ENCODE results near the gene MAML2.

Gene MAML2

DNA sequence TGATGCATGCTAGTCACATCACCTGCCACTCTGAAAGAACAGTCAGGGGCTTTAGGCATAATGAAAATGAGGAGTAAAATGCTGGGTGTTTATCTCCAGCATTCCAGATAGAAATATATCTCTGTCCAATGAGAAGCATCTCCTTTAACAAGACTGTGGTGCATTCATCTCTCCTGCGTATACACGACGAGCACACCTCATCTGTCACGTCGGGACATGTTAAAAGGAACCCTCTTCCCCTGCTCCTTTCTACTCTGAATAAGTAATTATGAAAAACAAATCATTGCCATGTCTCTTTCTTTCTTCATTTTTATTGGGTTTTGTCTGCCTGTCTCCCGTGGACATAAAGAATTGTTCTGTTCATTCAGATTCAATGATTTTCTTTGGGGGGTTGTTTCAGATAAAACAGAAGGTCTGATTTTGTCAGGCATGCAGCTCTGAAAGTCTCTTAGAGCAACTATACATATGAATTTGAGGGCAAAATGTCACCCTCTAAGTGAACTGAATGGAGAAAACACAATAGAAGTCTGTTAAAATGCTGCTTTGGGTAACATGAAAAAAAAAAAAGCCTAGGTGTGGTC is 195.0 kb downstream of the MAML2 start:
- DNase-seq = no peak

- DNase-seq = no peak
These were observed 195.8 kb downstream of the MAML2 start for GRCh38 chr11:96147186-96147585.

- DNase-seq = no peak
These were observed 196.2 kb downstream of the MAML2 start for GRCh38 chr11:96146765-96147164.

DNA sequence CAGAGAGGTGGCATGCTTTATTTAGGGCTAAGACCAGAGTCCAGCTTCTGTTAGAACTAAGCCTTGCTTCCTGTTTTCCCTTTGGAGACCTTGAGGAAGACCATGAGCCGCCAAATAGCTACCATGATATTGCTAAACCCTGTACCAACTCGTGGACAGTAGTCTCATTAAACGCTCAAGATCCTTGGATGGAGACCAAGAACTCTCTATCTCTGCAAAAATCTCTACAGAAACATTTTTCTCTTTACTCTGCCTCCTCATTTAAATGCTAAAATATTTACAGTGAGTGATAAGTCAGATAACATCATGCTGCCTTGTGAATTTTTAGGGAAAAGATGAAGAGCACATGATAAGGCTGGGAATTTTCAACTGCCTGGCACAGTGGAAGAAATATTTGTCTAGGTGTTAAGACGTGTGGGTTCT is 197.8 kb downstream of the MAML2 start:
- no peak for DNase-seq

DNA sequence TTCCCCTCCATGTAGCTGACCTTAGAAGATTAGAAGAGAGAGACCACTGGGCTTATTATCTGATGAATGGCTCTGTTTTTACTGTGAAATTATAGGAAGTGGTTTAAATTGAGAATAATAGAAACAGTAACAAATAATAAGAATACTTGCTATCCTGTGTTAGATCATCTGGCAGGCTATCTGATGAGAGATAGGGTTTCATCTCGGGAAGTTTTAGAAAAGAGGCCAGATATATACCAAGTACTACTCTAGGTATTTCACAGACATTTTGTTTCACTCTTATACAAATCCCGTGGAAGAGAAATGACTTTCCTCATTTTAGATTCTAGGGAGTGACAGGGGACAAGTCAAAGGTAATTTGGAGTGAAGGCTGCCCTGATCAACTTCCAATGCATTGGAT is 198.4 kb downstream of the MAML2 start:
- DNase-seq = no peak

DNA sequence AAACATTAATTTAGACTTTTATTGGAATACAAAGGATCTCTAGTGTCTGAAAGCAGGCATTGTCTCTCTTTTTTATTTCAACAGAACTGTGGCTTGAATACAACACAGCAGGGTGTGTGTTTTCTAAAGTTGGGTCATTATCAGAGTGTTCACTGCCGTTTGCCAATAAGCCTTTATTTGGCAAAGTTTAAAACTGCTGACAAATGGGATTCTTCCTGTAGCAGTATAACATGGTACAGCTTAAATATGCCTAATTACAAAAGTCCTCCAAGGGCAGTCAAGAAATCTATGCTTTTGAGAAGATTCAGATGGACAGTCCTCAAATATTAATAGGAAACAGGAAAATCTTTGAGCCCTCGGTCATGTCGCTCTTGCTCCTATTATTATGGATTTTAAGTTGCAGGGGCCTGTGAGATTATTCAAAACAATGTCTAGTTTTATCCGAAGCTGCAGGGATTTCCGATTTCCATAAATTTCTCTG is 199.9 kb downstream of the MAML2 start:
- DNase-seq = no peak

DNA sequence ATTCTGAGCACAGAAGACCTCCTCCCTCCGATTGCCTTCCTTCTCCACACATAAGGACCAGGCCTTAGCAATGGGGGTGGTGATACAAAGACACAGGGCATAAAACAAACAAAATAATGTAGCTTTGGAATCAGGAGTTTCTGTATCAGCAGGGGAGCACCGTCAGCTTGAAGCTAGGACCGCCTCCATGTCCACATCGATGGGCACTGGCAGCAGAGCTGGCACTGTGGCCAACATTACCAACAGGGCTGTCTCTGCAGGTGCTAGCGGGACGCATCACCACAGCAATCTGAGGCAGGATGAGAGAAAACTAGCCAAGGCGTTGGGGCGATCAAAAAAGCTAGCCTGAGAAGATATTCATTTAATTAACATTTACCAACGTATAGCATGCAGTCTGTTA is 201.4 kb downstream of the MAML2 start:
- no peak for DNase-seq

DNA sequence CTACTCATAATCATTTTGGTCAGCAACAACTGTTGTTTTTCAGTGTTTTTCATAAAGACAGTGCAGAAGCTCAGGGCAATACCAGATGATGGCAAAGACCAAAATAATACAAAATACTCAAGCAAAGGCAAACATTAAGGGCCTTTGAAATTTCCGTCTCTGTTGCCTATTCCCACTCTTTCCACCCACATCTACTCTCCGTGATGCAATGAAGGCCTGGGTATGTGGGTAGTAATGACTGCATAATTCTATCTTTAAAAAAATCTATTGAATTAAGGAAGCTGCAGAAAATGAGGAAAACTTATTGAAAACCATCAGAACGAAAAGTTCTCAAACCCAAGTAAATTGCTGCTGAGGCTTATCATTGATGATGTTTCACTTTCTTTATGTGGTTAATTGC is 203.3 kb downstream of the MAML2 start:
- no peak for DNase-seq

DNA sequence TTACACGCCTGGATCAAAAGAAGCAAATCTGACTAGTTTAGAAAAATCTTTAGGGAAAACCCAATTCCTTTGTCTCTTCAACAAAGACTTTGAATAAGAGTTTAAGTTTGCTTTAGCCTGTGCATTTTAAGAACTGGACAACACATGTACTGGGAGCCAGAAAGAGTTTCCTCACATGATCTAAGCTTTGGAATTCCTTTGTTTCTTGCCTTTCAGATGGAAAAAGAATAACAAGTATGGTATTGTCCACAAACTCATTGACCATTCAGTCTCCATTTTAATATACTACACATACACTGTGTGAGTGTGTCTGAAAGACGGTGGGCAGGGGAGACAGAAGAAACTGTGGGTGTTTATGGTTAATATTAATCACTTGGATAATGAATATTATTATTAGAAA is 205.6 kb downstream of the MAML2 start:
- no peak for DNase-seq

- DNase-seq = no peak
These were observed 206.2 kb downstream of the MAML2 start for GRCh38 chr11:96136613-96137298.

GRCh38 chr11:96134602-96135001 is 208.4 kb downstream of the MAML2 start:
- no peak for DNase-seq

GRCh38 chr11:96132437-96132836 is 210.6 kb downstream of the MAML2 start:
- no peak for DNase-seq

GRCh38 chr11:96130061-96130620 is 212.9 kb downstream of the MAML2 start:
- no peak for DNase-seq

DNA sequence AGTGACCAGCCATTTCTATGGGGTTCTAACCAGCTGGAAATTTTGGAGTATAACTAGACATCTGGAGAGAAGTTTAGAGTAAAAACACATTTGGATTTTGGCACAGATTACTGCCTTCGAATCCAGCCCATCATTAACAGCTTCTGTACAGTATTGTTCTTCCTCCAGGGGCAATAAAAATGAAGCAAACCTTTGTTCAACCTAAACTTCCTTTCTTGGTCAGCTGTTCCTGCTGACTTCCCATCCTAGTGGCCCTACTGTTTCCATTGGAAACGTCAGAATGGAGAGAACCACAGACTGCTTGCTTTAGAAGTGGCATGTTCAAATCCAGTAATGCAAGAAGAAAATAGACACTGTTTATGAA is 215.4 kb downstream of the MAML2 start:
- no peak for DNase-seq

GRCh38 chr11:96126917-96127595 is 215.9 kb downstream of the MAML2 start:
- DNase-seq = no peak

DNA sequence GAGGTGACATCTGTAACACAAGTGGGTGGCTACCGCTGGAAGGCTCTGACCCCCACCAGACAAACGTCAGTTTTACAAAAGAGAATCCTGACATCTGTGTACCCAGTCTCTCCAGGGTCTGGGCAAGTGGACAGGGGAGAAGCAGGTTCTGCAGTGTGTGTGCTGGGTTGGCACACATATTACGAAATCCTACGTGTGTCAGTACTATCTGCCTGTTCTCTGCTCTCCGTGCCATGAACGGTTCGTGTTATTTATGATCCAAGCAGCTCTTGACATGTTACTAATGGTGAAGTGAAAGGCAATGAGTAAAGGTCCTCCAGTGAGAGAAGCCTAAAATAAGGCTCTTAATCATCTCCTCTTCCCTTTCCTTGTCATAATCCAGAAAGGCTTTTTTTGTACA is 217.6 kb downstream of the MAML2 start:
- DNase-seq = no peak

DNA sequence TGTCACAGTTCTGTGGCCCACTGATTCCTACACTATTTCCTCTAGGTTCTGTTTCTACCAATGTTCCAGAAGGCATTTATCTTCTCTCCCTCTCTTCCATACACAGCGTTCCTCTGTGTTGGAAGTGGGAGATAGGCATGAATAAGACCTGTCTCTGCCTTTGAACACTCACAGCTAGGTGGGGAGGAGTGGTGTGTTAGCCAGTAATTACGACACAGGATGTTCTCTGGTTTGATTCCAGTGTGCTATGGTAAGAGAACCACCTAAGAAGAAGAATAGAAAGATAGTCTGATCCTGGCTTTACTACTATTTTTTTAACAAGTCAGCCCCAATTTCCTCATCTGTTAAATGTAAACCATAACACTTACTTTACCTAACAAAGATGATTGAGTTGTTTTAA is 218.8 kb downstream of the MAML2 start:
- DNase-seq = no peak

DNA sequence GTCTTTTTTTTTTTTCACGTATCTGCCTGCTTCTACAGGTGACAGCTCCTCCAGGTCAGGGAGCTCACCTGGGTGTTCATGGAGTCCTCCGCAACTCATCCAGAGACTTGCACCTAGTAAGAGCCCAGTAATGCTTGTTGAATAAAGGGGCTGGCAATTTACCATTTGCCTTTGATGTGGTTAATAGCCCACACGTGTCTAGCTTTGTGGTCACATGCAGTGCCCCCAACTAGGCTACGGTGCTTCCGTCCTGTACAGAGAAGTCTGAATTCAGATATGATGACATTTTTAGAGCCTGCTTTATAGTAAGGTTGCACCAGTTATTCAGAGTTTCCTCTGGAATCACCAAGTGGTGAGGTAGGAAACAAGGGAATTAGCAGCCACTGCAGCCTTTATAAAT is 219.7 kb downstream of the MAML2 start:
- DNase-seq = no peak

- no peak for DNase-seq
These were observed 220.4 kb downstream of the MAML2 start for GRCh38 chr11:96122601-96123074.

- no peak for DNase-seq
These were observed 223.8 kb downstream of the MAML2 start for GRCh38 chr11:96119211-96119610.

DNA sequence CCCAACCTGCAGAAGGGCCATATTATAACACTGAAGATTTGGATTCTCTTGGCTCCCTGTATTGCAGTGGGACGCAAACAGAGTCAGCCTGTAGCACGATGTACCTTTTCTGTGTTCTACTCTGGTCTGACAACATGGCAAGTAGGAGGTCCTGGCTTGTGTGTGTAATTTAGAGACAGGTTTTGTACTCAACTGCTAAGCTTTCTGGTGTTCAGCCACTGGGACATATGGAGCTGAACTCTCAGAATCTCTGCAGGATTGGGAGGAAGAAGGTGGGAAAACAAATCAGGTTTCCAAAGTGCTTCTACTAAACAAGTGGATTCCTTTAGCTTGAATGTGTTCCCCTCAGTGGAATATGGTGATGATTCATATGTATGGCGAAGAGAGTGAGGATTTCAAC is 226.6 kb downstream of the MAML2 start:
- no peak for DNase-seq

DNA sequence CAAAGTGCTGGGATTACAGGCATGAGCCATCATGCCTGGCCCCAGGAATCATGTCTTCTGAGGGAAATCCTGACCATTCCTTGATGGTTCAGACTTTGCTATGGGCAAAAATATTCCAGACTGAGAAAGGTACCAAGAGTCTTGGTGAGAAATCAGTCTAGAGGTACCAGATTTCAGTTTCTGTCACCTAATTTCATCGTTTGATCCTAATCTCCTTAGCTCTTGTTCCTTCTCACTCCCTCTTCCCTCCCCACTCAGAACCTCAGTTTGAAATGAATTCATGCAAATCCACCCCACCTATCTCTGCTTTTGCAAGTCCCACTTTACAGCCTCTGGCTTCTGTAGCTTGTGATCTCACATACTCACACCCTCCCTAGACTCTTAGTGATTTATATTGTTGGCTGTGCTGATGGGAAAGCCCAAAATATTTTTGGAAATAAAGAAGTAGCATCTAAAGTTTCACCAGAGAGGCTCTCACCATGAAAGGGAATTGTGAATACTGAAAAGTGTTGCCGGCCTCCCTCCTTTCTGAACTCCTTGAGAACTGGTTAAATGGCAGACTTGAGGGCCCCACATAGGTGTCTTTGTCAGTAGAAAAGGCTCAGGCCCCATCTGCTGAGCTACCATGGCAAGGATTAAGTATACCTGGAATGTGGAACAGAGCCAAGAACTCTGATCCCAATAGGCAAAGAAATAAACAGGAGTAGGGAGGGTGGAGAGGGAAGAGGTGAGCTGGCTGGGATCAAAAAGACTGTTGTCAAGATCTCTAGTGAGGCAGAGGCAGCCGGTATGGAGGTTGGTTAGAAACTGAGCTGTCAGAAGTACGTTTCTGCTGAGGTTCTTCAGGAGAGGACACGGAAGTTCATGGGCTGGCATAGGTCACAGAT is 228.6 kb downstream of the MAML2 start:
- no peak for DNase-seq

DNA sequence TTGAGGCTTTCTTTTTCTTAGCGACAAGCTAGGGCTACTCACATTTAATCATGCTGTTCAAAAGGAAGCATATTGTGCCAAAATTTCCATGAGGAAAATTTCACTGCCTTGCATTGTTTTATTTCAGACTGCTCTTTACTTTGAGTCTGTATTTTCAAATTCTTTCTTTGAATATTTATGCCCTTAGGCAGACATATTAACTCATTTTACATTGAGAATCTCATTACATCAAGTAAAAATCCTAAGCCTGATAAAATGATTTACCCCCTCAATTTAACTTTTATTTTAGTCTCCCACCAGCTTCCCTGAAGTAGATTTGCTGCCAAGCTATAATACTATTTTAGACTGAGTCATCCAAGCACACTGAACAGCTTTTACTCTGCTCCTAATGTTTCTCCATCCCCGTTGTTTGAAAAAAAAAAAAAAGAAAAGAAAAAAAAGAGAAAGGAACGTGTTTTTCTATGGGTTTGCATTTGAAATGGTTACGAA is 229.8 kb downstream of the MAML2 start:
- no peak for DNase-seq
